HG02759 (cell line): ENCODE measurements around the gene CLASRP.

Experiments
- ATAC-seq: cut with Tn5 transposase; IDR thresholded peaks from one replicate; pipeline ENCODE4 v1.9.1; 2021; ENCODE audit warnings: mild to moderate bottlenecking, moderate library complexity; ENCODE audit not compliant: unreplicated experiment

CLASRP gene

GRCh38 chr19:45058622-45059159 lies 19.8 kb downstream of the CLASRP start:
- ATAC-seq, result no peak

- ATAC-seq, result peak; percentile 61
Observed at GRCh38 chr19:45059258-45059965, 20.6 kb downstream of the CLASRP start.

- ATAC-seq, result no peak
Observed at GRCh38 chr19:45061965-45062364, 23.1 kb downstream of the CLASRP start.

GRCh38 chr19:45063851-45064801 lies 25.3 kb downstream of the CLASRP start:
- ATAC-seq, result no peak

GRCh38 chr19:45066921-45067661 lies 28.2 kb downstream of the CLASRP start:
- no peak for ATAC-seq

GRCh38 chr19:45068041-45068440 lies 29.2 kb downstream of the CLASRP start:
- no peak for ATAC-seq

GRCh38 chr19:45069056-45069455 lies 30.2 kb downstream of the CLASRP start:
- ATAC-seq, result no peak

- ATAC-seq, result no peak
Observed at GRCh38 chr19:45070214-45070613, 31.4 kb downstream of the CLASRP start.

GRCh38 chr19:45070861-45071544 lies 32.2 kb downstream of the CLASRP start:
- ATAC-seq, result no peak

- ATAC-seq, result no peak
Observed at GRCh38 chr19:45071545-45071938, 32.7 kb downstream of the CLASRP start.

- no peak for ATAC-seq
Observed at GRCh38 chr19:45071969-45072790, 33.3 kb downstream of the CLASRP start.

GRCh38 chr19:45074744-45075300 lies 36.0 kb downstream of the CLASRP start:
- ATAC-seq, result no peak

- ATAC-seq, result peak; percentile 66
Observed at GRCh38 chr19:45075301-45076028, 36.6 kb downstream of the CLASRP start.

- ATAC-seq, result peak; percentile 52
Observed at GRCh38 chr19:45076029-45076850, 37.4 kb downstream of the CLASRP start, which contains the start of gene ZNF296. TSS of gene ZNF296 (minus strand) at chr19:45076478. CDS start at chr19:45076373, 105 bp downstream.

GRCh38 chr19:45076851-45077730 lies 38.2 kb downstream of the CLASRP start:
- no peak for ATAC-seq

- ATAC-seq, result no peak
Observed at GRCh38 chr19:45078390-45079062, 39.7 kb downstream of the CLASRP start.
